NB4 (cell line): ENCODE measurements around the gene PSD4.

Source experiments
- MYC ChIP-seq: IDR thresholded peaks from 2 replicates; pipeline ENCODE4 v1.6.1; 2011; ENCODE audit warnings: low read depth, low read length
- POLR2A ChIP-seq: IDR thresholded peaks from 2 replicates; pipeline ENCODE4 v1.6.1; 2011; ENCODE audit warnings: mild to moderate bottlenecking; ENCODE audit not compliant: insufficient read length; ENCODE audit errors: extremely low read depth
- TF ChIP-seq, protein P1 (sequence below): IDR thresholded peaks from one replicate; pipeline ENCODE4 v1.5.1; 2012; ENCODE audit warnings: low read depth, low read length
- TF ChIP-seq, protein P2 (sequence below): IDR thresholded peaks from 2 replicates; pipeline ENCODE4 v1.6.1; 2011; ENCODE audit warnings: low read depth, low read length

DNA sequence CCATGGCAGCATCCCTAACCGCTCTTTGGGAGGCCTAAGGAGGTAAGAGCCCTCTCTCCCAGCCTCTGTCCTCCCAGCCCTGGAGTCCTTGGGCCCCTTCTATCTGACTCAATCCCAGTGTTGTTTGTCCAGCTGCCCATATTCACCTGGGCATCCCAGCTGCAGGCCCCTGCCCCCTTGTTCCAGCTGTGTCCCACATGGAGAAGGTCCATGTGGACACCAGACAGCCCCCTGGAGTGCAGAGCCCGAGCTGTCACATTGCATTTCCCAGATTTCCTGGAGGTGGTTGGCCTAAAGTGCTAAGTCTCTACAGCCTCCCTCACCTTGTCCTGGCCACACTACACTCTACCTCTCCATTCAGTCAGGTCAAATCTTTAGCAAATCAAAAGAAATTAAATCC, 42.5 kb downstream of the PSD4 start:
- TF ChIP-seq, protein P1, sequence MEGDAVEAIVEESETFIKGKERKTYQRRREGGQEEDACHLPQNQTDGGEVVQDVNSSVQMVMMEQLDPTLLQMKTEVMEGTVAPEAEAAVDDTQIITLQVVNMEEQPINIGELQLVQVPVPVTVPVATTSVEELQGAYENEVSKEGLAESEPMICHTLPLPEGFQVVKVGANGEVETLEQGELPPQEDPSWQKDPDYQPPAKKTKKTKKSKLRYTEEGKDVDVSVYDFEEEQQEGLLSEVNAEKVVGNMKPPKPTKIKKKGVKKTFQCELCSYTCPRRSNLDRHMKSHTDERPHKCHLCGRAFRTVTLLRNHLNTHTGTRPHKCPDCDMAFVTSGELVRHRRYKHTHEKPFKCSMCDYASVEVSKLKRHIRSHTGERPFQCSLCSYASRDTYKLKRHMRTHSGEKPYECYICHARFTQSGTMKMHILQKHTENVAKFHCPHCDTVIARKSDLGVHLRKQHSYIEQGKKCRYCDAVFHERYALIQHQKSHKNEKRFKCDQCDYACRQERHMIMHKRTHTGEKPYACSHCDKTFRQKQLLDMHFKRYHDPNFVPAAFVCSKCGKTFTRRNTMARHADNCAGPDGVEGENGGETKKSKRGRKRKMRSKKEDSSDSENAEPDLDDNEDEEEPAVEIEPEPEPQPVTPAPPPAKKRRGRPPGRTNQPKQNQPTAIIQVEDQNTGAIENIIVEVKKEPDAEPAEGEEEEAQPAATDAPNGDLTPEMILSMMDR: no peak
- TF ChIP-seq, protein P2, sequence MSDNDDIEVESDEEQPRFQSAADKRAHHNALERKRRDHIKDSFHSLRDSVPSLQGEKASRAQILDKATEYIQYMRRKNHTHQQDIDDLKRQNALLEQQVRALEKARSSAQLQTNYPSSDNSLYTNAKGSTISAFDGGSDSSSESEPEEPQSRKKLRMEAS: no peak
- TF ChIP-seq POLR2A (no peak), MYC (no peak)
